ENCODE data around the gene C1QL4. TPM values are rescaled to one million over a fixed set of nuclear protein-coding genes. Genes with fewer than 3 reads are reported as not detected.

The C1QL4 gene
- total and polyA plus RNA-seq, 2 donors (not counting 1 experiment from before 2014, with no cell fraction given), result not detected

DNA sequence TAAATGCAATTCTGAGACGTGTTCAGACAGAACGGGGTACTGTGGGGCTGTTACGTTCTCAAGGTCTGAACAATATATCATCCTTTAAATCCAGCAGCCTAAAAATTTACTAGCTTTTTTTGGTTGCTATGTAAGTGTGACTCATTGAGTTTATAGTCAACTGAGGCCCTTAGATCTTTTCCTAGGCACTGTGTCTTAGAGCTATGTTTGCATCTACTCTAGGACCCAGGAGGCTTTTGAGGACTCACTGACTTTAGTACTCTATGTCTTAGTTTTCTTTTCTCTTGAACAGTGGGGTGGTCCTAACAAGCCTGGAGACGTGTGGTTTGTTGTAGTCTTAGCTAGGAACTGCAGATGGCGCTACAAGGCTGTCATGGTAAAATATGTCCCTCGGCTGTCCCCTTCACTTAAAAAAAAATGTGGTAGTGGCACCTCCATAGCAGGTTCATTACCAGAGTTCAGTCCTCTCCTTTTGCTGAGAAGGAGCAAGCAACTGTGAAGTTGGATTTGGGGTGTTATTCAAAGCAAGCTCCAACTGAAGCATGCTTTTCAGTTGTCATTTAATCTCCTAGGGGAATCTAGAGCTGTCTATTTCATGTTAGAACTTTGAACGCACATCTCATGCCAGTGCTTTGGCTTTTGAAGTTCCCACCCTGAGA lies 21.6 kb upstream of the C1QL4 start:
- intact Hi-C loops (cut with micrococcal nuclease), result loop anchor here (1.0 to 5.0 kb wide), 5 partner anchors 11 to 222 kb away; no protein-coding TSS in a partner anchor
- no peak for TF ChIP-seq EZH2 (IDR thresholded peaks at IDR 0.05; ENCODE audit: borderline replicate concordance, insufficient read depth, low read depth, low read length, poor library complexity, severe bottlenecking)
- TF ChIP-seq, protein P1, sequence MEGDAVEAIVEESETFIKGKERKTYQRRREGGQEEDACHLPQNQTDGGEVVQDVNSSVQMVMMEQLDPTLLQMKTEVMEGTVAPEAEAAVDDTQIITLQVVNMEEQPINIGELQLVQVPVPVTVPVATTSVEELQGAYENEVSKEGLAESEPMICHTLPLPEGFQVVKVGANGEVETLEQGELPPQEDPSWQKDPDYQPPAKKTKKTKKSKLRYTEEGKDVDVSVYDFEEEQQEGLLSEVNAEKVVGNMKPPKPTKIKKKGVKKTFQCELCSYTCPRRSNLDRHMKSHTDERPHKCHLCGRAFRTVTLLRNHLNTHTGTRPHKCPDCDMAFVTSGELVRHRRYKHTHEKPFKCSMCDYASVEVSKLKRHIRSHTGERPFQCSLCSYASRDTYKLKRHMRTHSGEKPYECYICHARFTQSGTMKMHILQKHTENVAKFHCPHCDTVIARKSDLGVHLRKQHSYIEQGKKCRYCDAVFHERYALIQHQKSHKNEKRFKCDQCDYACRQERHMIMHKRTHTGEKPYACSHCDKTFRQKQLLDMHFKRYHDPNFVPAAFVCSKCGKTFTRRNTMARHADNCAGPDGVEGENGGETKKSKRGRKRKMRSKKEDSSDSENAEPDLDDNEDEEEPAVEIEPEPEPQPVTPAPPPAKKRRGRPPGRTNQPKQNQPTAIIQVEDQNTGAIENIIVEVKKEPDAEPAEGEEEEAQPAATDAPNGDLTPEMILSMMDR (IDR thresholded peaks at IDR 0.05), result peak; percentile 85
- H3K4me3 Mint-ChIP-seq, result no peak overlapping the region
- Histone ChIP-seq H3K79me2 (ENCODE audit: control insufficient read depth, insufficient read depth, low read length) (no peaks in the 10 kb centered on the region), H3K4me1 (ENCODE audit: control insufficient read depth in 2 of 2, insufficient read depth in 2 of 2, low read length in 2 of 2) (peaks cover 3 to 5% of the 10 kb centered on the region in 2 donors), H3K36me3 (replicated peaks in 1 of 2; ENCODE audit: control extremely low read depth in 1 of 2, control insufficient read depth in 1 of 2, extremely low read depth in 1 of 2, insufficient read depth in 2 of 2, low read length in 1 of 2) (no peaks in the 10 kb centered on the region), H3K27ac (ENCODE audit: low read length in 2 of 2) (no peak overlapping the region), H3K4me3 (ENCODE audit: control extremely low read depth in 1 of 5, extremely low read depth in 1 of 5, insufficient read depth in 1 of 5, low read depth in 2 of 5, low read length in 4 of 5) (no peak overlapping the region), H4K20me1 (ENCODE audit: control insufficient read depth, insufficient read depth, low read length, poor library complexity, severe bottlenecking) (no peaks in the 10 kb centered on the region), H2AFZ (ENCODE audit: insufficient read depth, low read depth, low read length, poor library complexity, severe bottlenecking) (no peak overlapping the region), H3K4me2 (replicated peaks; ENCODE audit: low read depth, low read length, poor library complexity, severe bottlenecking) (no peak overlapping the region), H3K9me3 (ENCODE audit: control extremely low read depth in 1 of 3, control insufficient read depth in 2 of 3, insufficient read depth in 1 of 3, low read length in 2 of 3) (no peaks in the 10 kb centered on the region), H3K9ac (ENCODE audit: low read length) (no peak overlapping the region), H3K27me3 (replicated peaks in 1 of 4; ENCODE audit: control extremely low read depth in 1 of 4, control insufficient read depth in 3 of 4, insufficient read depth in 4 of 4, low read length in 3 of 4) (peaks cover 0 to 13% (median 7%) of the 10 kb centered on the region in 4 experiments)
- H3K27ac Mint-ChIP-seq, result no peak overlapping the region
- 18% methylated on average over 4 of the region's 7 CpGs for WGBS (ENCODE audit: insufficient coverage)
- DNase-seq (peak; percentile 83), ATAC-seq (ENCODE audit: low read depth) (peak; percentile 91)
- H3K27me3 Mint-ChIP-seq, result peaks cover 32% of the 10 kb centered on the region
- H3K9me3 Mint-ChIP-seq (ENCODE audit: insufficient read depth), result no peaks in the 10 kb centered on the region
- CTCF ChIA-PET, result interaction anchor here (0.6 to 22.4 kb wide), 56 partner anchors 9 to 1668 kb away, joined by 3 to 729 read pairs (median 6); partner anchors contain the start of genes C1QL4, DNAJC22, PRPF40B and PRPH
- peaks cover 2% of the 10 kb centered on the region for H3K4me1 Mint-ChIP-seq
- POLR2A ChIA-PET, result interaction anchor here (0.5 to 1.3 kb wide), 7 partner anchors 9 to 246 kb away, joined by 3 to 9 read pairs (median 4); partner anchors contain the start of gene SPATS2
